ENCODE data around the gene METTL13.

The METTL13 gene

DNA sequence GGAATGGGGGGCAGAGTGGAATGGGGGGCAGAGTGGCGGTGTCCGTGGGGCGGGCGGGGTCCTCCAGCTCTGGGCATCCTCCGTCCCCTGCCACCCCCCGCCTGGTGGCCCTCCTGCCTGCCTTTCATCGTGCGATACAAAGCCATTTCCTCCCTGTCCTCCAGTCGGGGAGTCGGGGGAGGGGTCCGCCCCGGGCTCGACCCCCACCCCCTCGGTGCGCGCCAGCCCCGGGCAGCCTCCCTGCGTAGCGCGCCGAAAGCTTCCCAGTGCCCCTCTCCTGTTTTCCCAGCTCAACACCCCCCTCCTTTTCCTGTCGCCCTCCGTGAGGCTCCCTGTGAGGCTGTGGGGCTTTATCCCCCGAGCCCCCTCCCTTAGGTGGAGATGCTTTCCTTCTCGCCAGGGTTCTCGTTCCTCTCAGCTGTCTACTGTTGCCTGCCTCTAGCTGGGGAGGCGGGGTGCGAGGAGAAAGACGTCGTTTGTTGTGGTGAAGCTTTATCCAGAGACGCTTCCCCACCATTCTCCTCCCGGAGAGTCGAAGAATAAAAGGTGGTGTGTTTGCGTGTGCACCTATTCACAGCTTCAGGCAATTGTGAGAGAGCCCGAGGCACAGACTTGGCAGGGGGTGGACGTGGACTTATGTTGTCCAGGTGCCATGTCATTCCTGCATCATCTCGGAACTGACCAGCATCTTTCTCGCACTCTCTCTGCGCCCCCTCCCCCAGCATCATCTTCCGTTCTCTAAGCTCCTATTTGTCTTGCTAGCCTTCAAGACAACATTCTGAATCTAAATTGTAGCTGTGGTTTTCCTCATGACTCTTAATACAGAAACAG lies 60.7 kb downstream of the METTL13 start (continued):
- TF ChIP-seq ZNF266 (tag by site-specific recombination; IDR thresholded peaks at IDR 0.05; ENCODE audit: low read depth) = no peak
- no peak for TF ChIP-seq BCL11A (tag by site-specific recombination; IDR thresholded peaks at IDR 0.05; ENCODE audit: low read depth)
- TF ChIP-seq ZNF138 (tag by site-specific recombination; IDR thresholded peaks at IDR 0.05; ENCODE audit: borderline replicate concordance) = no peak
- TF ChIP-seq, protein P1, sequence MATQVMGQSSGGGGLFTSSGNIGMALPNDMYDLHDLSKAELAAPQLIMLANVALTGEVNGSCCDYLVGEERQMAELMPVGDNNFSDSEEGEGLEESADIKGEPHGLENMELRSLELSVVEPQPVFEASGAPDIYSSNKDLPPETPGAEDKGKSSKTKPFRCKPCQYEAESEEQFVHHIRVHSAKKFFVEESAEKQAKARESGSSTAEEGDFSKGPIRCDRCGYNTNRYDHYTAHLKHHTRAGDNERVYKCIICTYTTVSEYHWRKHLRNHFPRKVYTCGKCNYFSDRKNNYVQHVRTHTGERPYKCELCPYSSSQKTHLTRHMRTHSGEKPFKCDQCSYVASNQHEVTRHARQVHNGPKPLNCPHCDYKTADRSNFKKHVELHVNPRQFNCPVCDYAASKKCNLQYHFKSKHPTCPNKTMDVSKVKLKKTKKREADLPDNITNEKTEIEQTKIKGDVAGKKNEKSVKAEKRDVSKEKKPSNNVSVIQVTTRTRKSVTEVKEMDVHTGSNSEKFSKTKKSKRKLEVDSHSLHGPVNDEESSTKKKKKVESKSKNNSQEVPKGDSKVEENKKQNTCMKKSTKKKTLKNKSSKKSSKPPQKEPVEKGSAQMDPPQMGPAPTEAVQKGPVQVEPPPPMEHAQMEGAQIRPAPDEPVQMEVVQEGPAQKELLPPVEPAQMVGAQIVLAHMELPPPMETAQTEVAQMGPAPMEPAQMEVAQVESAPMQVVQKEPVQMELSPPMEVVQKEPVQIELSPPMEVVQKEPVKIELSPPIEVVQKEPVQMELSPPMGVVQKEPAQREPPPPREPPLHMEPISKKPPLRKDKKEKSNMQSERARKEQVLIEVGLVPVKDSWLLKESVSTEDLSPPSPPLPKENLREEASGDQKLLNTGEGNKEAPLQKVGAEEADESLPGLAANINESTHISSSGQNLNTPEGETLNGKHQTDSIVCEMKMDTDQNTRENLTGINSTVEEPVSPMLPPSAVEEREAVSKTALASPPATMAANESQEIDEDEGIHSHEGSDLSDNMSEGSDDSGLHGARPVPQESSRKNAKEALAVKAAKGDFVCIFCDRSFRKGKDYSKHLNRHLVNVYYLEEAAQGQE (tag by site-specific recombination; IDR thresholded peaks at IDR 0.05) = peak; percentile 72; the same call in 1 of the 2 replicates
- TF ChIP-seq SCRT1 (tag by site-specific recombination; IDR thresholded peaks at IDR 0.05; ENCODE audit: borderline replicate concordance) = no peak
- no peak for TF ChIP-seq KLF8 (tag by site-specific recombination; IDR thresholded peaks at IDR 0.05)
- TF ChIP-seq ZNF24 (tag by site-specific recombination; IDR thresholded peaks at IDR 0.05) = no peak
- TF ChIP-seq, protein P2, sequence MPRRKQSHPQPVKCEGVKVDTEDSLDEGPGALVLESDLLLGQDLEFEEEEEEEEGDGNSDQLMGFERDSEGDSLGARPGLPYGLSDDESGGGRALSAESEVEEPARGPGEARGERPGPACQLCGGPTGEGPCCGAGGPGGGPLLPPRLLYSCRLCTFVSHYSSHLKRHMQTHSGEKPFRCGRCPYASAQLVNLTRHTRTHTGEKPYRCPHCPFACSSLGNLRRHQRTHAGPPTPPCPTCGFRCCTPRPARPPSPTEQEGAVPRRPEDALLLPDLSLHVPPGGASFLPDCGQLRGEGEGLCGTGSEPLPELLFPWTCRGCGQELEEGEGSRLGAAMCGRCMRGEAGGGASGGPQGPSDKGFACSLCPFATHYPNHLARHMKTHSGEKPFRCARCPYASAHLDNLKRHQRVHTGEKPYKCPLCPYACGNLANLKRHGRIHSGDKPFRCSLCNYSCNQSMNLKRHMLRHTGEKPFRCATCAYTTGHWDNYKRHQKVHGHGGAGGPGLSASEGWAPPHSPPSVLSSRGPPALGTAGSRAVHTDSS (tag by site-specific recombination; IDR thresholded peaks at IDR 0.05) = no peak
- TF ChIP-seq SCRT2 (tag by site-specific recombination; IDR thresholded peaks at IDR 0.05) = peak; percentile 62; the same call in 1 of the 2 replicates
- peak; percentile 25; the same call in 1 of the 2 replicates for TF ChIP-seq SP3 (tag by site-specific recombination; IDR thresholded peaks at IDR 0.05)
- TF ChIP-seq ZBTB20 (tag by site-specific recombination; IDR thresholded peaks at IDR 0.05) = peak; percentile 73

DNA sequence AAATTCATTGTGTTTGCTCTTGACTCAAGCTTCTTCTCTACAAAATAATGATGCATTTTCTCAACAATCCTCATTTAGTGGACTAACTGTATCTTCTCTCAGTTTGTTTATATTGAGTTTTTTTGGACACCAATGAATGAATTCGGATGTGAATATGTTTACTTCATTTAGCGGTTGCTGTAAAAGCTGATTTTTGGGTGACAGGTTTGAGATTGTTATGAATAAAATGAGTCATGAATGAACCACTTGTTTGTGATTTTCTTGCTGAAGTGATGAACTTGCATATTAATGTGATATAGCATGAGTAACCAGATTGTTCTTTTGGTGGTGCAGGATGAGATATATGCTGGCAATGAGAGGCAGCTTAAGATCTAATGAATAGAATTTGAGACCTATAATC lies 62.9 kb downstream of the METTL13 start:
- no peak overlapping the region for H3K4me3 ChIP-seq (ENCODE audit: low read depth, low read length)
- no peak overlapping the region for H3K27ac ChIP-seq (ENCODE audit: extremely low read depth, low read depth, low read length)
- H3K36me3 ChIP-seq (ENCODE audit: control insufficient read depth in 2 of 2, insufficient read depth in 1 of 2, low read length in 2 of 2) = no peaks in the 10 kb centered on the region
- no peaks in the 10 kb centered on the region for H3K9me3 ChIP-seq (ENCODE audit: control insufficient read depth, insufficient read depth, low read depth, low read length)
- no peaks in the 10 kb centered on the region for H3K4me1 ChIP-seq (ENCODE audit: control insufficient read depth, insufficient read depth, low read length)
- POLR2A ChIA-PET = no interaction called here
- CTCF ChIA-PET = interaction anchor here (1.4 kb wide), 1 partner anchor 141 kb away, joined by 4 read pairs; no protein-coding TSS in a partner anchor
- 0 out of 2 replicates have a peak, but pooled peaks have one; percentile 25 for TF ChIP-seq PRDM6 (tag by site-specific recombination; IDR thresholded peaks at IDR 0.05)
- TF ChIP-seq ZNF223 (tag by site-specific recombination; IDR thresholded peaks at IDR 0.05) = no peak

DNA sequence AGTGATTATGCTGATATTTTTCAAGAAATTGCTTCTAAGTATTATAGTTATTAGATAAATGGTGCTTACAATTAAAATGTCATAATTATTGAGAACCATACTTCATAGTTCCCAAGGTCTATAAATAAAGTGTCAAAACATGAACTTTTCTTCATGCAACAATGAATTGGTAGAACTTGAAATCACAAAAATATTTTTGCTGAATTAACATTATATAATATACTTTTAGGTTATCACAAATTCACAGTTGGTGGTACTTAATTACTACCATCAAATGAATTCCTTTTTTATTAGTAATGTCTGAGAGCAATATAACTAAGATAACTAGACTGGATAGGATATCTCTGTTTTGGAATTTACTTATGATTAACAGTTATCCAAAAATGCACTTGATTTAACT lies 64.5 kb downstream of the METTL13 start:
- H3K27ac ChIP-seq (ENCODE audit: extremely low read depth, low read depth, low read length) = no peak overlapping the region
- ChIA-PET CTCF (interaction anchor here (0.5 to 1.1 kb wide), 3 partner anchors 44 to 157 kb away, joined by 3 read pairs; no protein-coding TSS in a partner anchor), POLR2A (no interaction called here)
- no peaks in the 10 kb centered on the region for H3K36me3 ChIP-seq (ENCODE audit: control insufficient read depth in 2 of 2, insufficient read depth in 1 of 2, low read length in 2 of 2)
- H3K4me1 ChIP-seq (ENCODE audit: control insufficient read depth, insufficient read depth, low read length) = no peaks in the 10 kb centered on the region
- H3K9me3 ChIP-seq (ENCODE audit: control insufficient read depth, insufficient read depth, low read depth, low read length) = no peaks in the 10 kb centered on the region
- H3K4me3 ChIP-seq (ENCODE audit: low read depth, low read length) = no peak overlapping the region
- TF ChIP-seq ZNF580 (tag by site-specific recombination; IDR thresholded peaks at IDR 0.05) (no peak), ZNF280D (tag by site-specific recombination; IDR thresholded peaks at IDR 0.05) (no peak), ELK4 (IDR thresholded peaks at IDR 0.05; ENCODE audit: borderline replicate concordance, low read depth, low read length) (no peak), KLF8 (tag by site-specific recombination; IDR thresholded peaks at IDR 0.05) (no peak), WT1 (tag by site-specific recombination; IDR thresholded peaks at IDR 0.05) (no peak), GLI4 (tag by site-specific recombination; IDR thresholded peaks at IDR 0.05) (no peak), ZNF621 (tag by site-specific recombination; IDR thresholded peaks at IDR 0.05) (no peak), ZNF302 (tag by site-specific recombination; IDR thresholded peaks at IDR 0.05; ENCODE audit: low read depth) (no peak), ZNF843 (tag by site-specific recombination; IDR thresholded peaks at IDR 0.05) (no peak)

All from HEK293 (cell line).